GM23338 (cell line): Measurements from ENCODE around the gene HDHD5. TPM values are rescaled to one million over a fixed set of nuclear protein-coding genes. Genes with fewer than 3 reads are reported as not detected.

Source experiments
- ATAC-seq: fragments of 200-7000 bp; cut with Tn5 transposase; 3 replicates; pipeline ENCODE4 v1.9.1; 2020
- DNase-seq: peaks from one replicate; pipeline ENCODE4 v3.0.0-alpha.2; 2015; ENCODE audit warnings: low spot score
- H2AFZ ChIP-seq: fragments of 200-600 bp; sonication (generic); 2 replicates; pipeline ENCODE4 v1.8.0; 2016; ENCODE audit warnings: antibody characterized with exemption, mild to moderate bottlenecking, moderate library complexity
- H3F3A ChIP-seq: fragments of 200-600 bp; sonication (generic); replicated peaks from 2 replicates; pipeline ENCODE4 v1.8.0; 2017; ENCODE audit warnings: antibody characterized with exemption, mixed run types, low read depth
- H3K27ac ChIP-seq: fragments of 200-600 bp; sonication (generic); 2 replicates; pipeline ENCODE4 v1.6.1; 2016; ENCODE audit warnings: low read depth
- H3K27me3 ChIP-seq: fragments of 200-600 bp; sonication (generic); 2 replicates; pipeline ENCODE4 v1.8.0; 2016; ENCODE audit warnings: mild to moderate bottlenecking, mixed run types, moderate library complexity; ENCODE audit not compliant: insufficient read depth
- H3K36me3 ChIP-seq: fragments of 200-600 bp; sonication (generic); 2 replicates; pipeline ENCODE4 v1.8.0; 2016; ENCODE audit warnings: mild to moderate bottlenecking; ENCODE audit not compliant: insufficient read depth
- H3K4me1 ChIP-seq: fragments of 200-600 bp; sonication (generic); 2 replicates; pipeline ENCODE4 v1.8.0; 2016; ENCODE audit warnings: mild to moderate bottlenecking, moderate library complexity; ENCODE audit not compliant: insufficient read depth
- H3K4me2 ChIP-seq: fragments of 200-600 bp; sonication (generic); 2 replicates; pipeline ENCODE4 v1.7.1; 2017; ENCODE audit warnings: mixed run types
- H3K4me3 ChIP-seq: fragments of 200-600 bp; sonication (generic); 2 replicates; pipeline ENCODE4 v1.6.1; 2016; ENCODE audit warnings: mixed run types
- H3K79me2 ChIP-seq: fragments of 200-600 bp; sonication (generic); replicated peaks from 2 replicates; pipeline ENCODE4 v1.8.0; 2017; ENCODE audit warnings: mild to moderate bottlenecking; ENCODE audit not compliant: insufficient read depth
- H3K9me2 ChIP-seq: fragments of 200-600 bp; sonication (generic); 2 replicates; pipeline ENCODE4 v1.8.0; 2017; ENCODE audit not compliant: insufficient read depth
- H4K20me1 ChIP-seq: fragments of 200-600 bp; sonication (generic); replicated peaks from 2 replicates; pipeline ENCODE4 v1.8.0; 2017; ENCODE audit warnings: mild to moderate bottlenecking; ENCODE audit not compliant: insufficient read depth
- H3K27ac Mint-ChIP-seq: 2 replicates; pipeline ENCODE4 v1.8.0; 2020; ENCODE audit warnings: inconsistent platforms, mild to moderate bottlenecking, moderate library complexity, mixed read lengths
- H3K27me3 Mint-ChIP-seq: 3 replicates; pipeline ENCODE4 v1.8.0; 2022; ENCODE audit warnings: low read depth, mild to moderate bottlenecking, moderate library complexity, mixed read lengths, inconsistent platforms; ENCODE audit not compliant: insufficient read depth, poor library complexity
- H3K36me3 Mint-ChIP-seq: 3 replicates; pipeline ENCODE4 v1.8.0; 2021; ENCODE audit warnings: low read depth, mild to moderate bottlenecking, inconsistent platforms, moderate library complexity, mixed read lengths
- H3K4me1 Mint-ChIP-seq: 3 replicates; pipeline ENCODE4 v1.8.0; 2020; ENCODE audit warnings: mild to moderate bottlenecking, inconsistent platforms, mixed read lengths
- H3K4me3 Mint-ChIP-seq: 3 replicates; pipeline ENCODE4 v1.8.0; 2021; ENCODE audit warnings: moderate library complexity, mild to moderate bottlenecking, inconsistent platforms, mixed read lengths
- H3K9me3 Mint-ChIP-seq: 3 replicates; pipeline ENCODE4 v1.8.0; 2020; ENCODE audit warnings: moderate library complexity, mild to moderate bottlenecking, inconsistent platforms, mixed read lengths
- CREB1 ChIP-seq: fragments of 250-450 bp; sonication (Bioruptor Pico); IDR thresholded peaks from 2 replicates; pipeline ENCODE4 v1.5.0; 2020; ENCODE audit warnings: low read depth, mild to moderate bottlenecking, moderate library complexity
- EZH2 ChIP-seq: fragments of 200-600 bp; sonication (generic); IDR thresholded peaks from one replicate; pipeline ENCODE4 v1.8.0; 2017; ENCODE audit warnings: antibody characterized with exemption, mild to moderate bottlenecking, low read depth; ENCODE audit not compliant: unreplicated experiment
- JUNB ChIP-seq: IDR thresholded peaks from one replicate; pipeline ENCODE4 v1.6.1; 2016; ENCODE audit warnings: antibody characterized with exemption; ENCODE audit not compliant: unreplicated experiment
- NANOG ChIP-seq: IDR thresholded peaks from 2 replicates; pipeline ENCODE4 v1.6.1; 2016; ENCODE audit warnings: antibody characterized with exemption, borderline replicate concordance
- STAT1 ChIP-seq: IDR thresholded peaks from one replicate; pipeline ENCODE4 v1.6.1; 2016; ENCODE audit warnings: antibody characterized with exemption; ENCODE audit not compliant: unreplicated experiment
- ZNF114 ChIP-seq: fragments of 250-450 bp; sonication (Bioruptor Pico); IDR thresholded peaks from 2 replicates; pipeline ENCODE4 v1.5.0; 2020; ENCODE audit warnings: mild to moderate bottlenecking, moderate library complexity
- ZNF331 ChIP-seq: fragments of 250-450 bp; sonication (Bioruptor Pico); IDR thresholded peaks from 2 replicates; pipeline ENCODE4 v1.5.0; 2020; ENCODE audit warnings: low read depth, mild to moderate bottlenecking, moderate library complexity
- polyA plus RNA-seq: library from polyadenylated mRNA; unstranded; fragments of >200 nt; fragmentation: Nextera tagmentation; extraction: Ambion mirVana; gene quantifications from 2 replicates; pipeline ENCODE4 v1.2.1, GENCODE V29; 2016
- total RNA-seq: library from RNA; depleted of rRNA; stranded (reverse); fragments of >200 nt; shearing (Covaris generic); gene quantifications from 2 replicates; pipeline ENCODE4 v1.2.3, GENCODE V29; 2014
- TF ChIP-seq, protein P1 (sequence below): IDR thresholded peaks from one replicate; pipeline ENCODE4 v1.6.1; 2018; ENCODE audit warnings: antibody characterized with exemption; ENCODE audit not compliant: unreplicated experiment
- TF ChIP-seq, protein P2 (sequence below): fragments of 250-450 bp; sonication (Bioruptor Pico); IDR thresholded peaks from 2 replicates; pipeline ENCODE4 v1.5.0; 2020; ENCODE audit warnings: mild to moderate bottlenecking, moderate library complexity

The HDHD5 gene
- total and polyA plus RNA-seq, 2 experiments from 2014 or later = 70.0 to 116 TPM

- no peak overlapping the region for H3K4me3 ChIP-seq
- Mint-ChIP-seq H3K4me1 (peaks cover 19% of the 10 kb centered on the region), H3K36me3 (peaks cover 18% of the 10 kb centered on the region), H3K27me3 (peaks cover 8% of the 10 kb centered on the region), H3K4me3 (no peak overlapping the region), H3K9me3 (no peaks in the 10 kb centered on the region; the same call in 2 of the 3 replicates), H3K27ac (no peak overlapping the region)
- ATAC-seq (peak; percentile 11; the same call in 1 of the 3 replicates), DNase-seq (no peak)
- H3F3A ChIP-seq = no peaks in the 10 kb centered on the region
- TF ChIP-seq, protein P1, sequence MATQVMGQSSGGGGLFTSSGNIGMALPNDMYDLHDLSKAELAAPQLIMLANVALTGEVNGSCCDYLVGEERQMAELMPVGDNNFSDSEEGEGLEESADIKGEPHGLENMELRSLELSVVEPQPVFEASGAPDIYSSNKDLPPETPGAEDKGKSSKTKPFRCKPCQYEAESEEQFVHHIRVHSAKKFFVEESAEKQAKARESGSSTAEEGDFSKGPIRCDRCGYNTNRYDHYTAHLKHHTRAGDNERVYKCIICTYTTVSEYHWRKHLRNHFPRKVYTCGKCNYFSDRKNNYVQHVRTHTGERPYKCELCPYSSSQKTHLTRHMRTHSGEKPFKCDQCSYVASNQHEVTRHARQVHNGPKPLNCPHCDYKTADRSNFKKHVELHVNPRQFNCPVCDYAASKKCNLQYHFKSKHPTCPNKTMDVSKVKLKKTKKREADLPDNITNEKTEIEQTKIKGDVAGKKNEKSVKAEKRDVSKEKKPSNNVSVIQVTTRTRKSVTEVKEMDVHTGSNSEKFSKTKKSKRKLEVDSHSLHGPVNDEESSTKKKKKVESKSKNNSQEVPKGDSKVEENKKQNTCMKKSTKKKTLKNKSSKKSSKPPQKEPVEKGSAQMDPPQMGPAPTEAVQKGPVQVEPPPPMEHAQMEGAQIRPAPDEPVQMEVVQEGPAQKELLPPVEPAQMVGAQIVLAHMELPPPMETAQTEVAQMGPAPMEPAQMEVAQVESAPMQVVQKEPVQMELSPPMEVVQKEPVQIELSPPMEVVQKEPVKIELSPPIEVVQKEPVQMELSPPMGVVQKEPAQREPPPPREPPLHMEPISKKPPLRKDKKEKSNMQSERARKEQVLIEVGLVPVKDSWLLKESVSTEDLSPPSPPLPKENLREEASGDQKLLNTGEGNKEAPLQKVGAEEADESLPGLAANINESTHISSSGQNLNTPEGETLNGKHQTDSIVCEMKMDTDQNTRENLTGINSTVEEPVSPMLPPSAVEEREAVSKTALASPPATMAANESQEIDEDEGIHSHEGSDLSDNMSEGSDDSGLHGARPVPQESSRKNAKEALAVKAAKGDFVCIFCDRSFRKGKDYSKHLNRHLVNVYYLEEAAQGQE = peak; percentile 33
- no peak for TF ChIP-seq JUNB
- H3K27me3 ChIP-seq = no peaks in the 10 kb centered on the region
- H3K27ac ChIP-seq = no peak overlapping the region
- no peaks in the 10 kb centered on the region for H3K79me2 ChIP-seq
- peaks cover 5% of the 10 kb centered on the region; the same call in 1 of the 2 replicates for H3K36me3 ChIP-seq
- peaks cover 13% of the 10 kb centered on the region for H3K4me1 ChIP-seq
- no peaks in the 10 kb centered on the region for H4K20me1 ChIP-seq
- no peaks in the 10 kb centered on the region for H3K9me2 ChIP-seq
- H2AFZ ChIP-seq = no peak overlapping the region
- H3K4me2 ChIP-seq = no peak overlapping the region
Measured at GRCh38 chr22:17190702-17191101, 31.6 kb upstream of the HDHD5 start.

DNA sequence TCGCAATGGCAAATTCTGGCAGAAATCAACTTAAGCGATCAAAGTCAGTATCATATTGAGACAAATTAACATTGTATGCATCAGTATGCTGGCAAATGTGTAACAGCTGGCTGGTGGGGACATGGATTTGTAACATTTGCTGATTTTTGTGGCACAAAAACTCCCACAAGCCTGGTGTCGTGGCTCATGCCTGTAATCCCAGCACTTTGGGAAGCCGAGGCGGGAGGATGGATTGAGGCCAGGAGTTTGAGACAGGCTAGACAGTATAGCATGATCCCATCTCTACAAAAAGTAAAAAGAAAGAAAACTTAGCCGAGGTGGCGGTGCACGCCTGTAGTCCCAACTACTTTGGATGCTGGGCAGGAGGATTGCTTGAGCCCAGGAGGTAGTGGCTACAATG, 17.6 kb upstream of the HDHD5 start:
- H3K27ac ChIP-seq = no peak overlapping the region
- peaks cover 23% of the 10 kb centered on the region for H3K27me3 Mint-ChIP-seq
- H4K20me1 ChIP-seq = no peaks in the 10 kb centered on the region
- H3K36me3 ChIP-seq = no peaks in the 10 kb centered on the region
- H3F3A ChIP-seq = peaks cover 17% of the 10 kb centered on the region
- H3K79me2 ChIP-seq = no peaks in the 10 kb centered on the region
- no peak overlapping the region for H3K4me3 Mint-ChIP-seq
- DNase-seq = no peak
- H2AFZ ChIP-seq = no peak overlapping the region
- no peak overlapping the region for H3K4me3 ChIP-seq
- H3K27ac Mint-ChIP-seq = no peak overlapping the region
- H3K4me1 ChIP-seq = peaks cover 13% of the 10 kb centered on the region
- H3K27me3 ChIP-seq = no peaks in the 10 kb centered on the region
- H3K4me2 ChIP-seq = no peak overlapping the region
- peaks cover 21% of the 10 kb centered on the region for H3K36me3 Mint-ChIP-seq
- peaks cover 13% of the 10 kb centered on the region; the same call in 2 of the 3 replicates for H3K4me1 Mint-ChIP-seq
- no peaks in the 10 kb centered on the region; the same call in 1 of the 3 replicates for H3K9me3 Mint-ChIP-seq
- ATAC-seq = no peak
- no peaks in the 10 kb centered on the region for H3K9me2 ChIP-seq
- TF ChIP-seq JUNB (no peak), CREB1 (no peak), NANOG (no peak), ZNF114 (CRISPR knock-in tag) (no peak), ZNF331 (CRISPR knock-in tag) (no peak), STAT1 (no peak), EZH2 (no peak)
- TF ChIP-seq, protein P2, sequence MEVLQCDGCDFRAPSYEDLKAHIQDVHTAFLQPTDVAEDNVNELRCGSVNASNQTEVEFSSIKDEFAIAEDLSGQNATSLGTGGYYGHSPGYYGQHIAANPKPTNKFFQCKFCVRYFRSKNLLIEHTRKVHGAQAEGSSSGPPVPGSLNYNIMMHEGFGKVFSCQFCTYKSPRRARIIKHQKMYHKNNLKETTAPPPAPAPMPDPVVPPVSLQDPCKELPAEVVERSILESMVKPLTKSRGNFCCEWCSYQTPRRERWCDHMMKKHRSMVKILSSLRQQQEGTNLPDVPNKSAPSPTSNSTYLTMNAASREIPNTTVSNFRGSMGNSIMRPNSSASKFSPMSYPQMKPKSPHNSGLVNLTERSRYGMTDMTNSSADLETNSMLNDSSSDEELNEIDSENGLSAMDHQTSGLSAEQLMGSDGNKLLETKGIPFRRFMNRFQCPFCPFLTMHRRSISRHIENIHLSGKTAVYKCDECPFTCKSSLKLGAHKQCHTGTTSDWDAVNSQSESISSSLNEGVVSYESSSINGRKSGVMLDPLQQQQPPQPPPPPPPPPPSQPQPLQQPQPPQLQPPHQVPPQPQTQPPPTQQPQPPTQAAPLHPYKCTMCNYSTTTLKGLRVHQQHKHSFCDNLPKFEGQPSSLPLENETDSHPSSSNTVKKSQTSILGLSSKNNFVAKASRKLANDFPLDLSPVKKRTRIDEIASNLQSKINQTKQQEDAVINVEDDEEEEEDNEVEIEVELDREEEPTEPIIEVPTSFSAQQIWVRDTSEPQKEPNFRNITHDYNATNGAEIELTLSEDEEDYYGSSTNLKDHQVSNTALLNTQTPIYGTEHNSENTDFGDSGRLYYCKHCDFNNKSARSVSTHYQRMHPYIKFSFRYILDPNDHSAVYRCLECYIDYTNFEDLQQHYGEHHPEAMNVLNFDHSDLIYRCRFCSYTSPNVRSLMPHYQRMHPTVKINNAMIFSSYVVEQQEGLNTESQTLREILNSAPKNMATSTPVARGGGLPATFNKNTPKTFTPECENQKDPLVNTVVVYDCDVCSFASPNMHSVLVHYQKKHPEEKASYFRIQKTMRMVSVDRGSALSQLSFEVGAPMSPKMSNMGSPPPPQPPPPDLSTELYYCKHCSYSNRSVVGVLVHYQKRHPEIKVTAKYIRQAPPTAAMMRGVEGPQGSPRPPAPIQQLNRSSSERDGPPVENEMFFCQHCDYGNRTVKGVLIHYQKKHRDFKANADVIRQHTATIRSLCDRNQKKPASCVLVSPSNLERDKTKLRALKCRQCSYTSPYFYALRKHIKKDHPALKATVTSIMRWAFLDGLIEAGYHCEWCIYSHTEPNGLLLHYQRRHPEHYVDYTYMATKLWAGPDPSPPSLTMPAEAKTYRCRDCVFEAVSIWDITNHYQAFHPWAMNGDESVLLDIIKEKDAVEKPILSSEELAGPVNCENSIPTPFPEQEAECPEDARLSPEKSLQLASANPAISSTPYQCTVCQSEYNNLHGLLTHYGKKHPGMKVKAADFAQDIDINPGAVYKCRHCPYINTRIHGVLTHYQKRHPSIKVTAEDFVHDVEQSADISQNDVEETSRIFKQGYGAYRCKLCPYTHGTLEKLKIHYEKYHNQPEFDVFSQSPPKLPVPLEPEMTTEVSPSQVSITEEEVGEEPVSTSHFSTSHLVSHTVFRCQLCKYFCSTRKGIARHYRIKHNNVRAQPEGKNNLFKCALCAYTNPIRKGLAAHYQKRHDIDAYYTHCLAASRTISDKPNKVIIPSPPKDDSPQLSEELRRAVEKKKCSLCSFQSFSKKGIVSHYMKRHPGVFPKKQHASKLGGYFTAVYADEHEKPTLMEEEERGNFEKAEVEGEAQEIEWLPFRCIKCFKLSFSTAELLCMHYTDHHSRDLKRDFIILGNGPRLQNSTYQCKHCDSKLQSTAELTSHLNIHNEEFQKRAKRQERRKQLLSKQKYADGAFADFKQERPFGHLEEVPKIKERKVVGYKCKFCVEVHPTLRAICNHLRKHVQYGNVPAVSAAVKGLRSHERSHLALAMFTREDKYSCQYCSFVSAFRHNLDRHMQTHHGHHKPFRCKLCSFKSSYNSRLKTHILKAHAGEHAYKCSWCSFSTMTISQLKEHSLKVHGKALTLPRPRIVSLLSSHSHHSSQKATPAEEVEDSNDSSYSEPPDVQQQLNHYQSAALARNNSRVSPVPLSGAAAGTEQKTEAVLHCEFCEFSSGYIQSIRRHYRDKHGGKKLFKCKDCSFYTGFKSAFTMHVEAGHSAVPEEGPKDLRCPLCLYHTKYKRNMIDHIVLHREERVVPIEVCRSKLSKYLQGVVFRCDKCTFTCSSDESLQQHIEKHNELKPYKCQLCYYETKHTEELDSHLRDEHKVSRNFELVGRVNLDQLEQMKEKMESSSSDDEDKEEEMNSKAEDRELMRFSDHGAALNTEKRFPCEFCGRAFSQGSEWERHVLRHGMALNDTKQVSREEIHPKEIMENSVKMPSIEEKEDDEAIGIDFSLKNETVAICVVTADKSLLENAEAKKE (CRISPR knock-in tag) = no peak
- TF ChIP-seq, protein P1 = no peak
